IMR-90 (cell line): ENCODE results near the gene ZFP92. TPM values are rescaled to one million over a fixed set of nuclear protein-coding genes. Genes with fewer than 3 reads are reported as not detected.

Experiments
- ATAC-seq: fragments of 200-7000 bp; cut with Tn5 transposase; 2 replicates; pipeline ENCODE4 v1.9.1; 2020; ENCODE audit warnings: low read depth, mild to moderate bottlenecking, moderate library complexity
- BruUV-seq: library from RNA; stranded (reverse); fragments of 400-500 nt; replicated peaks from 2 replicates; lab custom pipeline; 2021; lab: Mats Ljungman, UMichigan
- CTCF ChIA-PET: fragments of 300-600 bp; formaldehyde crosslinking; extraction: SDS; loops from one replicate; lab custom pipeline; 2021; ENCODE audit warnings: antibody characterized with exemption; lab: Yijun Ruan, JAX
- POLR2A ChIA-PET: fragments of 300-600 bp; sonication (Branson Sonifier 250); formaldehyde crosslinking; loops from one replicate; lab custom pipeline; 2022; ENCODE audit warnings: antibody characterized with exemption; ENCODE audit not compliant: unreplicated experiment; lab: Charles Lee
- DNase-seq: peaks from one replicate; pipeline ENCODE4 v3.0.0; 2013
- H2AFZ ChIP-seq: replicated peaks from 2 replicates; pipeline ENCODE3; 2013; ENCODE audit warnings: low read length, mild to moderate bottlenecking; ENCODE audit not compliant: poor library complexity
- H2AK5ac ChIP-seq: 2 replicates; pipeline ENCODE4 v1.6.1; 2013; ENCODE audit warnings: low read depth, low read length, inconsistent platforms
- H2AK9ac ChIP-seq: replicated peaks from 2 replicates; pipeline ENCODE3; 2013; ENCODE audit warnings: mild to moderate bottlenecking, low read depth, low read length, moderate library complexity; ENCODE audit not compliant: poor library complexity
- H2BK120ac ChIP-seq: 2 replicates; pipeline ENCODE4 v1.6.1; 2013; ENCODE audit warnings: low read depth, low read length, inconsistent platforms
- H2BK15ac ChIP-seq: 3 replicates; pipeline ENCODE4 v1.6.1; 2013; ENCODE audit warnings: low read depth, low read length, inconsistent platforms
- H2BK20ac ChIP-seq: 2 replicates; pipeline ENCODE4 v1.6.1; 2013; ENCODE audit warnings: low read depth, mild to moderate bottlenecking, inconsistent platforms, low read length, moderate library complexity
- H2BK5ac ChIP-seq: 2 replicates; pipeline ENCODE4 v1.6.1; 2013; ENCODE audit warnings: mild to moderate bottlenecking, low read depth, low read length, inconsistent platforms; ENCODE audit not compliant: poor library complexity, severe bottlenecking
- H3K14ac ChIP-seq: replicated peaks from 2 replicates; pipeline ENCODE4 v1.6.1; 2013; ENCODE audit warnings: low read depth, low read length, inconsistent platforms
- H3K18ac ChIP-seq: 2 replicates; pipeline ENCODE4 v1.6.1; 2013; ENCODE audit warnings: low read depth, low read length, control low read depth
- H3K23ac ChIP-seq: 2 replicates; pipeline ENCODE4 v1.6.1; 2013; ENCODE audit warnings: low read depth, low read length, inconsistent platforms
- H3K27ac ChIP-seq: 2 replicates; pipeline ENCODE4 v1.5.1; 2013; ENCODE audit warnings: mild to moderate bottlenecking, control low read depth, low read length; ENCODE audit not compliant: insufficient read depth
- H3K27me3 ChIP-seq: 2 replicates; pipeline ENCODE4 v1.6.1; 2013; ENCODE audit warnings: low read length; ENCODE audit not compliant: control insufficient read depth, insufficient read depth
- H3K36me3 ChIP-seq: 2 replicates; pipeline ENCODE4 v1.6.1; 2013; ENCODE audit warnings: low read length, mixed read lengths; ENCODE audit not compliant: control insufficient read depth, insufficient read depth
- H3K4ac ChIP-seq: 2 replicates; pipeline ENCODE4 v1.6.1; 2013; ENCODE audit warnings: low read depth, low read length, inconsistent platforms
- H3K4me1 ChIP-seq: 2 replicates; pipeline ENCODE4 v1.6.1; 2013; ENCODE audit warnings: low read length, mixed read lengths; ENCODE audit not compliant: control insufficient read depth, insufficient read depth
- H3K4me2 ChIP-seq: 2 replicates; pipeline ENCODE4 v1.6.1; 2013; ENCODE audit warnings: low read depth, mild to moderate bottlenecking, control low read depth, low read length, moderate library complexity
- H3K4me3 ChIP-seq: 2 replicates; pipeline ENCODE4 v1.5.1; 2013; ENCODE audit warnings: low read depth, mild to moderate bottlenecking, control low read depth, low read length, moderate library complexity; ENCODE audit not compliant: insufficient read depth
- H3K56ac ChIP-seq: 2 replicates; pipeline ENCODE4 v1.6.1; 2013; ENCODE audit warnings: low read length, inconsistent platforms; ENCODE audit not compliant: insufficient read depth; ENCODE audit errors: extremely low read depth
- H3K79me1 ChIP-seq, 2 experiments: 2 replicates each; pipeline ENCODE4 v1.6.1; 2013; ENCODE audit warnings: low read length in 2 of 2, inconsistent platforms in 1 of 2, low read depth in 1 of 2
- H3K9ac ChIP-seq: 2 replicates; pipeline ENCODE4 v1.6.1; 2013; ENCODE audit warnings: low read depth, low read length, control low read depth
- H3K9me1 ChIP-seq: 2 replicates; pipeline ENCODE4 v1.6.1; 2013; ENCODE audit warnings: low read length, inconsistent platforms; ENCODE audit not compliant: insufficient read depth
- H3K9me3 ChIP-seq: 2 replicates; pipeline ENCODE4 v1.6.1; 2013; ENCODE audit warnings: low read length; ENCODE audit not compliant: control insufficient read depth, insufficient read depth
- H4K20me1 ChIP-seq: 2 replicates; pipeline ENCODE4 v1.6.1; 2013; ENCODE audit warnings: low read length, inconsistent platforms; ENCODE audit not compliant: insufficient read depth
- H4K5ac ChIP-seq: 2 replicates; pipeline ENCODE4 v1.6.1; 2013; ENCODE audit warnings: mild to moderate bottlenecking, low read depth, low read length, control low read depth
- H4K8ac ChIP-seq, 2 experiments: 2 replicates each; pipeline ENCODE4 v1.6.1; 2013; ENCODE audit warnings: low read depth in 2 of 2, low read length in 2 of 2, control low read depth in 1 of 2, inconsistent platforms in 1 of 2
- H4K91ac ChIP-seq: 2 replicates; pipeline ENCODE4 v1.6.1; 2013; ENCODE audit warnings: low read depth, low read length, inconsistent platforms; ENCODE audit not compliant: insufficient read depth
- BHLHE40 ChIP-seq: fragments of 150-350 bp; IDR thresholded peaks from 2 replicates; pipeline ENCODE4 v1.6.1; 2016; ENCODE audit warnings: mild to moderate bottlenecking, low read depth, low read length
- CEBPB ChIP-seq: IDR thresholded peaks from 2 replicates; pipeline ENCODE4 v1.6.1; 2012; ENCODE audit warnings: low read depth, low read length, improper control_type of control experiment
- CHD1 ChIP-seq: IDR thresholded peaks from 2 replicates; pipeline ENCODE4 v1.6.1; 2012; ENCODE audit warnings: low read depth, low read length, improper control_type of control experiment
- CTCF ChIP-seq: conservative IDR thresholded peaks from 2 replicates; pipeline ENCODE4 v1.5.1; 2012; ENCODE audit warnings: mild to moderate bottlenecking, low read depth, low read length, improper control_type of control experiment
- ELK1 ChIP-seq: fragments of 150-350 bp; IDR thresholded peaks from 2 replicates; pipeline ENCODE4 v1.6.1; 2016; ENCODE audit warnings: low read depth, mild to moderate bottlenecking, low read length, moderate library complexity, borderline replicate concordance
- FOS ChIP-seq: fragments of 150-350 bp; IDR thresholded peaks from 2 replicates; pipeline ENCODE4 v1.6.1; 2016; ENCODE audit warnings: low read depth, low read length
- MAFK ChIP-seq: IDR thresholded peaks from 2 replicates; pipeline ENCODE4 v1.6.1; 2012; ENCODE audit warnings: low read depth, low read length, improper control_type of control experiment
- MAZ ChIP-seq: IDR thresholded peaks from 2 replicates; pipeline ENCODE4 v1.6.1; 2012; ENCODE audit warnings: low read depth, mild to moderate bottlenecking, low read length, improper control_type of control experiment, moderate library complexity, borderline replicate concordance
- MXI1 ChIP-seq: IDR thresholded peaks from 2 replicates; pipeline ENCODE4 v1.6.1; 2012; ENCODE audit warnings: low read depth, mild to moderate bottlenecking, low read length, moderate library complexity, borderline replicate concordance
- NFE2L2 ChIP-seq: fragments of 150-350 bp; IDR thresholded peaks from 2 replicates; pipeline ENCODE4 v1.6.1; 2016; ENCODE audit warnings: low read depth, mild to moderate bottlenecking, low read length
- POLR2A ChIP-seq: IDR thresholded peaks from 2 replicates; pipeline ENCODE4 v1.6.1; 2012; ENCODE audit warnings: mild to moderate bottlenecking, low read depth, low read length
- RAD21 ChIP-seq: IDR thresholded peaks from 2 replicates; pipeline ENCODE4 v1.6.1; 2012; ENCODE audit warnings: low read length, improper control_type of control experiment
- RCOR1 ChIP-seq: IDR thresholded peaks from 2 replicates; pipeline ENCODE4 v1.6.1; 2012; ENCODE audit warnings: mild to moderate bottlenecking, low read length, improper control_type of control experiment; ENCODE audit not compliant: insufficient replicate concordance
- RFX5 ChIP-seq: IDR thresholded peaks from 2 replicates; pipeline ENCODE4 v1.8.0; 2012; ENCODE audit warnings: low read depth, mild to moderate bottlenecking, low read length, moderate library complexity
- SMC3 ChIP-seq: fragments of 150-350 bp; IDR thresholded peaks from 2 replicates; pipeline ENCODE4 v1.6.1; 2016; ENCODE audit warnings: low read depth, mild to moderate bottlenecking, antibody characterized with exemption, low read length, moderate library complexity
- USF2 ChIP-seq: fragments of 150-350 bp; IDR thresholded peaks from 2 replicates; pipeline ENCODE4 v1.6.1; 2017; ENCODE audit warnings: mild to moderate bottlenecking, antibody characterized with exemption, low read length, low read depth
- WGBS, 2 experiments: methylation state at CpG; one replicate each; pipeline versions ENCODE4 v1.1.5 to v1.1.7; 2013; ENCODE audit warnings: missing lambda C conversion rate in 2 of 2; ENCODE audit not compliant: insufficient read length in 1 of 2; ENCODE audit errors: extremely low coverage in 2 of 2; 5-methylcytosine and 5-hydroxymethylcytosine counted together
- dilution Hi-C: fragments of 300-500 bp; cut with HindIII; formaldehyde crosslinking; loops from one replicate; pipeline ENCODE4 v1.14.3; 2018; ENCODE audit warnings: low sequenced_read_pairs; ENCODE audit not compliant: unreplicated experiment
- in situ Hi-C: fragments of 300-500 bp; cut with MboI; formaldehyde crosslinking; loops from 3 replicates; pipeline ENCODE4 v1.14.3; 2019; ENCODE audit warnings: low sequenced_read_pairs, inconsistent platforms, mixed read lengths
- intact Hi-C: fragments of 100-400 bp; cut with micrococcal nuclease; formaldehyde crosslinking; loops from 2 replicates; pipeline ENCODE4 v1.10.0; 2022
- polyA plus RNA-seq, 3 experiments: library from polyadenylated mRNA; depleted of rRNA; stranded (reverse); fragments of >200 nt; gene quantifications; 2 replicates each; pipeline ENCODE4 v1.2.3, GENCODE V29; 2012; ENCODE audit warnings: low replicate concordance in 1 of 3
- total RNA-seq: library from RNA; depleted of rRNA; stranded (reverse); fragments of >200 nt; gene quantifications from 2 replicates; pipeline ENCODE4 v1.2.3, GENCODE V29; 2012

The ZFP92 gene
- total and polyA plus RNA-seq, 2 of the 4 experiments (the other 2 are of a cell fraction): under 0.01 to 0.03 TPM

- Histone ChIP-seq H4K8ac (no peak overlapping the region), H2AK5ac (no peak overlapping the region), H3K4ac (no peak overlapping the region), H3K56ac (no peak overlapping the region), H2AFZ (peak overlapping the region; percentile 58), H4K91ac (no peak overlapping the region), H3K23ac (no peak overlapping the region), H2AK9ac (no peak overlapping the region), H3K36me3 (no peaks in the 10 kb centered on the region), H2BK5ac (no peak overlapping the region), H3K9me1 (no peaks in the 10 kb centered on the region), H2BK120ac (no peak overlapping the region), H2BK15ac (no peak overlapping the region), H2BK20ac (no peak overlapping the region), H3K4me2 (no peak overlapping the region), H3K9me3 (peaks cover 3% of the 10 kb centered on the region; the same call in 1 of the 2 replicates), H3K27me3 (peaks cover 11% of the 10 kb centered on the region), H4K5ac (no peak overlapping the region), H3K14ac (no peak overlapping the region), H3K4me3 (no peak overlapping the region), H3K27ac (no peak overlapping the region), H3K79me1 (no peaks in the 10 kb centered on the region), H3K4me1 (no peaks in the 10 kb centered on the region), H3K9ac (no peak overlapping the region), H4K20me1 (no peaks in the 10 kb centered on the region), H3K18ac (no peak overlapping the region)
- 67% methylated on average over 3 of the region's 14 CpGs; no CpG with 5 or more reads in 1 of the 2 experiments for WGBS, 2 experiments
- no peak for ATAC-seq
- dilution Hi-C loops (no loop called here), intact Hi-C loops (no loop called here), in situ Hi-C loops (no loop called here)
- ChIA-PET POLR2A (no interaction called here), CTCF (no interaction called here)
- no peak for TF ChIP-seq RCOR1
- TF ChIP-seq CTCF: no peak
- TF ChIP-seq BHLHE40: no peak
- TF ChIP-seq NFE2L2: no peak
- no peak for TF ChIP-seq SMC3
- no peak for TF ChIP-seq MAFK
- TF ChIP-seq RAD21: no peak
- TF ChIP-seq MXI1: no peak
- no peak for TF ChIP-seq MAZ
- TF ChIP-seq RFX5: no peak
- no peak for TF ChIP-seq POLR2A
- TF ChIP-seq ELK1: no peak
- TF ChIP-seq USF2: no peak
- no peak for TF ChIP-seq FOS
- TF ChIP-seq CHD1: no peak
- no peak for TF ChIP-seq CEBPB
- no TSS peak for BruUV-seq
- DNase-seq: no peak
Observed at GRCh38 chrX:153388722-153389459, 22.4 kb upstream of the ZFP92 start.
